Cardiac fibroblast (primary cell): ENCODE measurements around the gene TENT4B.
"Not testable (repeated sequence)": the region's sequence is repeated elsewhere in the genome, so short reads cannot be mapped to it uniquely, and the experiment has no call there.

Experiments used
- DNase-seq, 2 donors: peaks; one replicate each; pipeline versions ENCODE4 v3.0.0 to v3.0.0-alpha.2; 2010; ENCODE audit warnings: low read depth in 2 of 2
- H3K4me3 ChIP-seq, 2 donors: replicated peaks in 1 of 2; 1 replicate in 1 of 2; 2 replicates in 1 of 2; pipeline ENCODE4 v1.5.1; 2011; ENCODE audit warnings: low read depth in 2 of 2, low read length in 2 of 2, mild to moderate bottlenecking in 2 of 2, moderate library complexity in 1 of 2
- CTCF ChIP-seq: IDR thresholded peaks from one replicate; pipeline ENCODE4 v1.5.1; 2011; ENCODE audit warnings: low read depth, mild to moderate bottlenecking, low read length, inconsistent platforms

The TENT4B gene

DNA sequence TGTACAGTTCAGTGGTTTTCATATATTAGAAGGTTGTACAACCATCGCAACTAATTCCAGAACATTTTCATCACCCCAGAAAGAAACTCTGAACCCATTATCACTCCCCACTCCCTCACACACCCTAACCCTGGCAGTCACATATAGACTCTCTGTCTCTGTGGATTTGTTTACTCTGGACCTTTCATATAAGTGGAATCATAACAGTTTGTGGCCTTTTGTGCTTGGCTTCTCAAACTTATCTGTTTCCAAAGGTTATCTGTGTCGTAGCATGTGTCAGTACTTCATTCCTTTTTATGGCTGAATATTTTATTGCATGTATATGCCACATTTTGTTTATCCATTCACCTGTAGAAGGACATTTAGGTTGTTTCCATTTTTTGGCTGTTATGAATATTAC lies 12.4 kb downstream of the TENT4B start:
- DNase-seq = no peak
- no peak for TF ChIP-seq CTCF
- H3K4me3 ChIP-seq = no peak overlapping the region

- no peak for TF ChIP-seq CTCF
- DNase-seq = peak in 1 of 2 donors; percentile 31
- H3K4me3 ChIP-seq = no peak overlapping the region
These were observed 13.7 kb downstream of the TENT4B start for GRCh38 chr16:50166511-50167500.

DNA sequence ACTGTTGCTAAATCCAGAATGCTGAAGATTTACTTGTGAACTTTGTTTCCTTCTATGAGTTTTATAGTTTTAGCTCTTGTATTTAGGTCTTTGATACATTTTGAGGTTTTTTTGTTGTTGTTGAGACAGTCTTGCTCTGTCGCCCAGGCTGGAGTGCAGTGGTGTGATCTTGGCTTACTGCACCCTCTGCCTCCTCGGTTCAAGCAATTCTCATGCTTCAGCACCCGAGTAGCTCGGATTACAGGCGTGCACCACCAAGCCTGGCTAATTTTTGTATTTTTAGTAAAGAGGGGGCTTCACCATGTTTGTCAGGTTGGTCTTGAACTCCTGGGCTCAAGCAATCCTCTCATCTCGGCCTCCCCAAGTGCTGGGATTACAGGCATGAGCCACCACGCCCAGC lies 14.4 kb downstream of the TENT4B start:
- DNase-seq = no peak
- TF ChIP-seq CTCF = no peak
- H3K4me3 ChIP-seq = no peak overlapping the region

- DNase-seq = no peak
- no peak overlapping the region for H3K4me3 ChIP-seq
- no peak for TF ChIP-seq CTCF
These were observed 16.5 kb downstream of the TENT4B start for GRCh38 chr16:50169555-50170096.

DNA sequence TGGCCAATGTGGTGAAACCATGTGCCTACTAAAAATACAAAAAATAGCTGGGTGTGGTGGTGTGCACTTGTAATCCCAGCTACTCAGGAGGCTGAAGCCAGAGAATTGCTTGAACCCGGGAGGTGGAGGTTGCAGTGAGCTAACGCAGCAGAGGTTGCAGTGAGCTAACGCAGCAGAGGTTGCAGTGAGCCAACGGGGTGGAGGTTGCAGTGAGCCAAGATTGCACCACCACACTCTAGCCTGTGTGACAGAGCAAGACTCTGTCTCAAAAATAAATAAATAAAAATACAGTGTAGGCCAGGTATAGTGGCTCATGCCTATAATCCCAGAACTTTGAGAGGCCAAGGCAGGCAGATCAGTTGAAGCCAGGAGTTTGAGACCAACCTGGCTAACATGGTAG lies 18.7 kb downstream of the TENT4B start:
- not testable (repeated sequence) for DNase-seq, H3K4me3 ChIP-seq

DNA sequence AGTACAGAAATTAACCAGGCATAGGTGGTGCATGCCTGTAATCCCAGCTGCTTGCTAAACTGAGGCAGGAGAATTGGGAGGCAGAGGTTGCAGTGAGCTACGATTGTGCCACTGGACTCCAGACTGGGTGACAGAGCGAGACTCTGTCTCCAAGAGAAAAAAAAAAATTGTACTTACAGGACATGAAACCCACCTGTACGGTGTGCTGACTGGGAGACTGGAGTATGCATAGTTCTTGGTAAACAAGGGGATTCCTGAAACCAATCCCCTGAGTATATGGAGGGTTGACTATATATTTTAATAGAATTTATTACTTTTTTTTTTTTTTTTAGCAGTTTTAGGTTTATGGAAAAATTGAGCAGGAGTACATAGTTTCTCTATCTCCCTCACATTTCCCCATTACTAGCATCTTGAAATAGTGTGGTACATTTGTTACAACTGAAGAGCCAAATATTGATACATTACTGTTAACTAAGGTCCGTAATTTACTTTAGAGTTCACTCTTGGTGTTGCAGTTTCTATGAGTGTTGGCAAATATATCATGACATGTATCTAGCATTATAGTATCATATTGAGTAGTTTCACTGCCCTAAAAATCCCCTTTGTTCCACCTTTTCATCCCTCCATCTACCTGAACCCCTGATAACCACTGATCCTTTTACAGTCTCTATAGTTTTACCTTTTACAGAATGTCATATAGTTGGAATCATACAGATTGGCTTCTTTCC lies 19.3 kb downstream of the TENT4B start:
- H3K4me3 ChIP-seq = no peak overlapping the region
- no peak for TF ChIP-seq CTCF
- DNase-seq = no peak

DNA sequence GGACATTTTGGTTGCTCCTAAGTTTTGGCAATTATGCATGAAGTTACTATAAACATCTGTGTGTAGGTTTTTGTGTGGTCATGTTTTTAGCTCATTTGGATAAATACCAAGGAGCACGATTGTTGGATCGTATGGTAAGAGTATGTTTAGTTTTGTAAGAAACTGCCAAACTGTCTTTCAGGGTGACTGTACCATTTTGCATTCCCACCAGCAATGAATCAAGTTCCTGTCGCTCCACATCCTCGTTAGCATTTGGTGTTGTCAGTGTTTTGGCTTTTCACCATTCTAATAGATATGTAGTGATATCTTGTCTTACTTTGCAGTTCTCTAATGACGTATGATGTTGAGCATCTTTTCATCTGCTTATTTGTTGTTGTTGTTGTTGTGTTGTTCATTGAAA lies 20.2 kb downstream of the TENT4B start:
- no peak for TF ChIP-seq CTCF
- DNase-seq = peak in 1 of 2 donors; percentile 15
- H3K4me3 ChIP-seq = no peak overlapping the region
